NCI-H1048 (cell line): ENCODE data around the gene SUPV3L1.
"Not testable (repeated sequence)": the region's sequence is repeated elsewhere in the genome, so short reads cannot be mapped to it uniquely, and the experiment has no call there.

Experiments
- DNase-seq: peaks from one replicate; lab custom pipeline; 2025; lab: John Stamatoyannopoulos, UW

SUPV3L1 gene

DNA sequence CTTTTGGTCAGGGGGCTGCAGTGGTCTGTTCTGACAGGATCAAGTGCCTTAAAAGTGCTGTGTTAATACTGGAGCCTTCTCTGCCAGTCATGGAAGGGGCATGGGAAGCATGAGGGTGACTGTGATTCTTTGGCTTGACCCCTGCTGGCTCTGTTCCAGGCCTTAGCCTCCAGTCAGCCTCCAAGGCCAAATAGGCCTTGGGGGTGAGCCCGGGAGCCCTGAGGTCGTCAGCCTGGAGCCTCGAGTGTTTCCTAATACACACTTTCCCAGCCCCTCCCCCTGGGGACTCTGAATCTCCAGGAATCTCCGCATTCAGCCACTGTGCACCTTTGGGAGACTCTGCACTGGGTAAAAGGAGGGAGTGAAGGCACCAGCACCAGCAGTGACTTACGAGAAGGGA lies 50.1 kb downstream of the SUPV3L1 start:
- no peak for DNase-seq

- no peak for DNase-seq
Observed at GRCh38 chr10:69232252-69232651, 52.2 kb downstream of the SUPV3L1 start.

GRCh38 chr10:69232736-69233480 lies 52.9 kb downstream of the SUPV3L1 start:
- no peak for DNase-seq

GRCh38 chr10:69234447-69234846 lies 54.4 kb downstream of the SUPV3L1 start:
- no peak for DNase-seq

DNA sequence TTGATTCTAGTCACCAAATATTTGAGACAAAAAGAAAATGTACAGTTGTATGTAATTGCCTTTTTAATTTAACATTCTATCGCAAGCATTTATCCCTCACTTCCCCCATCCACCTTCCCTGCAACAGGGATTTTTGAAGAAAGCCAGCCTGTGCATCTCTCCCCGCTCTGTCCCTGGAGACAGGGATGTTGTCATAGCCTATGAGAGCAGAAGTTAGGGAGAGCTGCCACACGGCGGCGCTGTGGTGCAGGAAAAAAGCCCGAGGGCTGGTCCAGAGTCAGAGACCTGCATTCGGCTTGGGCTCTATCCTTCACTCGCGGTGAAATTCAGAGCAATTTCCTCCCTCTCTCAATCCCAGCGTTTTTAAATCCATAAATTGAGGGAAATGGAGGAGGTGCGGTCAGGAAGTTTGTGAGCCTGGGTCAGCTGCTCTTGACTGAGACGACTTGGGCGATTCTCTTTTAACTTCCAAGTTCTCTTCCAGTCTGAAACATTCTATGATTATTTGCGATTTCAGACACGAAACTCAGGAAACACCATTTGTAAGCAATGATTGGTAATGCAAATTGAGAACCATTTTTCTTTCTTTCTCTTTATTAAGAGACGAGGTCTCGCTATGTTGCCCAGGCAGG lies 57.6 kb downstream of the SUPV3L1 start:
- DNase-seq = peak; percentile 66

GRCh38 chr10:69239136-69239535 lies 59.1 kb downstream of the SUPV3L1 start:
- DNase-seq = no peak

DNA sequence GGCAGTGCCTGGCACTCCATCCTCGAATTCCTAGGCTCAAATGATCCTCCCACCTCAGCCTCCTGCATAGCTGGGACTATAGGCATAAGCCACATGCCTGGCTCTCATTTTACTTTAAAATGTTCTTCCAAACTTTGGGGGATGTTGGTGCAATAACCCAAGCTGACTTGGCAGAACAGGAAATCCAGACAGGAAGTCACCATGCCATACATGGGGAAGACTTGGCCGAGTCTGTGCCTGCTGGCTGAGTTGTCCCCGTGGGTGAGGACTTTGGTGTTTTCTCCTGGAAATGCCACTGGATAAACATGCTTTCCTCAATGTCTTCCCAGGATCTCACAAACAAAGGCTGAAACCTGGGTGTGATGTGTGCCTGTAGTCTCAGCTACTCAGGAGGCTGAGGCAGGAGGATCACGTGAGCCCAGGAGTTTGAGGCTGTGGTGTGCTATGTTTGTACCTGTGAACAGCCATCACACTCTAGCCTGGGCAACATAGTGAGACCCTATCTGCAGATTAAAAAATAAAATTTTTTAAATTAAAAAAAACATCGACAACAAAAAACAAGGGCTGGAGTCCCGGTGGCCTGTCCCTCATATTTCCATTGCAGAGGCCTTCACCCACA lies 59.9 kb downstream of the SUPV3L1 start:
- DNase-seq = no peak

DNA sequence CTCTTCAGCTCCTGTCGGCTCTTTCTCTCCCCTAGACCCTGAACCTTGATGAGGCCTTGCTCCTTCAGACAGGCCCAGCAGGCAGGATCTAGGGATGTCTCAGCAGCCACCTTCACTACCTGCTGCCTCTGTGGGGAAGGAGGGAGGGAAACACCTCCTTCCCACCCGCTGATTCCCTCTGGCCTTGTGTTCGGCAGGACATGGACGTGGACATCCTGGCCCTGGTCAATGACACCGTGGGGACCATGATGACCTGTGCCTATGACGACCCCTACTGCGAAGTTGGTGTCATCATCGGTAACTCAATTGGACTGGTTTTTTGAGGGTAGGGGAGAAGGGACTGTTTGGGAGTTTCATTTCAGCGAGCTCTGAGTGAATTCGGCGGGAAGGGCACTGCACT lies 60.4 kb downstream of the SUPV3L1 start:
- no peak for DNase-seq

- no peak for DNase-seq
Observed at GRCh38 chr10:69241575-69241974, 61.5 kb downstream of the SUPV3L1 start.

DNA sequence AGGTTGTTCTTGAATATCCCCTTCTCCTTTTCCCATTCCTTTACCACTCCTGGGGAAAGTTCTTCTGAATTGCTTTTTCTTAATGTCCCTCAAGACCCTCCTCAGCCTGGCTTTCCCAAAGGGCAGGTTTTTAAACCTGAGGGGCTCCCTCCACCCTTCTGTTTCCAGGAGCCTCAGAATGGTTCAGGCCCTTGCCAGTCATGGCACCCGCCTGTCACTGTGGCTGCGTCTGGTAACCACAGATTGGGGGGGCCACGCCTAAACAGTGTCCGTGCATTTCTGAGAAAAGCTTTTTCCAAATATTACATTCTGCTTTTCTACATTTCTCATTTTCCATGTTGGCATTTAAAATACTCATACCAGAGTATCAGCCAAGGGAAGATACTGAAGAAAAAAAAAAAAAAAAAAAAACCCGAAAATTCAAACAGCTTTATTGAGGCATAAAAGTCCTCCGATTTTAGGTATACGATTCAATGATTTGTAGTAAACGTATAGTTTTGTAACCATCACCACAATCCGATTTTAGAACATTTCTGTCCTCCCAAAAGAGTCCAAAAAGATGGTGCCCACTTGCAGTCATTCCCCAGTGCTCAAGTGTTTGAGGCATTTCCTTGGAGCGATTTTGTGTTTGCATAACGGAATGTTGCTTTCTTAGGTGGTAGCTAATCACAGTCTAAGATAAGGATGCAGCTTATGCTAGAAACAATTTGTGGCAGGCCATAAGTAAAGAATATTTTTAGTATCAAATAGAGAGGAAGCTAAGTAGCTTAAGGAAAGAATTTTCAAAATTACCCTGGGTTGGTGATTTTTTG lies 62.2 kb downstream of the SUPV3L1 start:
- no peak for DNase-seq

DNA sequence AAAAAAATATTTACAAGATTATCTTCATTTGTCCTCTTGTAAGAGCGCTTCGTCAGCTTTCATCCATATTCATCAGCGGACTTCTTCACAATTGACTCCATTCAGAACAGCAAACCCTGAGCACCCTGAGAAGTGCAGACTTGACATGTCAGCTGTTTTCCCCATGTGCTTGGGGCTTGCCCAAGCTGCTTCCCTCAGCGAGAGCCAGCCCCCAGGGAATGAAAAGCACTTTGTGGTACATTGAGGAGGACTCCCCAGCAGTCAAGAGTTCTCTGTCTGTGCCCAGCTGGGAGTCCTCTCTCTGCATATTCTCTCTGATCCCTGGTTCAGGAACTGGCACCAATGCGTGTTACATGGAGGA lies 62.8 kb downstream of the SUPV3L1 start:
- no peak for DNase-seq

GRCh38 chr10:69243817-69244216 lies 63.8 kb downstream of the SUPV3L1 start:
- no peak for DNase-seq

DNA sequence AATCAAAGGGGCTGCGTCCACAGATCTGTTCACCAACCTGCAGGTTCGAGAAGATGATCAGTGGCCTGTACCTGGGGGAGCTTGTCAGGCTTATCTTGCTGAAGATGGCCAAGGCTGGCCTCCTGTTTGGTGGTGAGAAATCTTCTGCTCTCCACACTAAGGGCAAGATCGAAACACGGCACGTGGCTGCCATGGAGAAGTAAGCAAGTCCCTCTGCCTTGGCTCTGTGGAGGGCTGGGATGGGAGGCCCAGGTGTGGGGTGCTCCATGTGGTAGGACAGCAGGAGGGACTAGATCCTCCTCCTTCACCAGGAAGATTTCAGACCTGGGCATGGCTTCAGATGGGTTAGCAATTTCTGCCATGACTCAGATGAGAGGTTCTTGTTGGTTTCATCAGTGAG lies 66.0 kb downstream of the SUPV3L1 start:
- no peak for DNase-seq

DNA sequence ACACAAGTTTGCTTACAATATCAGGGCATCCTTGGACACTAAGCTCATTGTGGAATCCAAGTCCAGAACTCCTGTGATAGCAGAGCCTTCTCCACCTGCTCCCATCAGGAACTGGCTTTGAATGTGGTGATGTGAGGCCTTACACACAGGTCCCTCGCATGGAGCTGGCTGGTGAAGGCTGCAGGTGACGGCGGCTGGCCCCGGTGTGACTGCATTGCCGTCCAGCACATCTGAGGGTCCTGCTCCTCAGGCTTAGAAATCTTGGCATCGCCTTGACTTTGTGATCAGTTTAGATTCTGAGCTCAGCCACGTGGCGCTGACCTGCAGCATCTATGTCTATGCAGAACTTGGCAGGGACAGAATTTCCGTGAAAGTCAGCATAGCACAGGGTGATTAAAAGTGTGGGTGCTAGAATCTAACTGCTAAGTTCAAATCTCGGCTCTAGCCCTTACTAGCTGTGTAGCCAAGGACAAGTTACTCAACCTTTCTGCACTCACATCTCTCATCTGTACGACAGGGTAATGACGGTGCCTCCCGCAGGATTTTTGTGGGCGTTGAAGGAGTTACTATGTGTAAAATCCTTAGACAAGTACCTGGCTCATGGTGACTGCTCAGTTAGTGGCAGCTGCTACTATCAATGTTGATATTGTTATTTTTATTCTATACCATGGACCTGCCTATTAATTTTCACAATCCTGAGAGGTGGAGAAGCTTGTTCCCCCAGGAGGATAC lies 66.7 kb downstream of the SUPV3L1 start:
- DNase-seq = no peak

DNA sequence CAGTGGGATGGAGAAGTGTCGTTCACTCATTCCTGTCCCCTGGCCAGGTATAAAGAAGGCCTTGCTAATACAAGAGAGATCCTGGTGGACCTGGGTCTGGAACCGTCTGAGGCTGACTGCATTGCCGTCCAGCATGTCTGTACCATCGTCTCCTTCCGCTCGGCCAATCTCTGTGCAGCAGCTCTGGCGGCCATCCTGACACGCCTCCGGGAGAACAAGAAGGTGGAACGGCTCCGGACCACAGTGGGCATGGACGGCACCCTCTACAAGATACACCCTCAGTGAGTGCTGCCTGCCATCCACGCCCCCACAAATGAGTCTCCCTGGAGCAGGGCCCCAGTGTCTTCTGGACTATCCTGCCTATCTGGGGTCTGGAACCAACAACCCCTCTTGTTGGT lies 67.3 kb downstream of the SUPV3L1 start:
- DNase-seq = no peak

DNA sequence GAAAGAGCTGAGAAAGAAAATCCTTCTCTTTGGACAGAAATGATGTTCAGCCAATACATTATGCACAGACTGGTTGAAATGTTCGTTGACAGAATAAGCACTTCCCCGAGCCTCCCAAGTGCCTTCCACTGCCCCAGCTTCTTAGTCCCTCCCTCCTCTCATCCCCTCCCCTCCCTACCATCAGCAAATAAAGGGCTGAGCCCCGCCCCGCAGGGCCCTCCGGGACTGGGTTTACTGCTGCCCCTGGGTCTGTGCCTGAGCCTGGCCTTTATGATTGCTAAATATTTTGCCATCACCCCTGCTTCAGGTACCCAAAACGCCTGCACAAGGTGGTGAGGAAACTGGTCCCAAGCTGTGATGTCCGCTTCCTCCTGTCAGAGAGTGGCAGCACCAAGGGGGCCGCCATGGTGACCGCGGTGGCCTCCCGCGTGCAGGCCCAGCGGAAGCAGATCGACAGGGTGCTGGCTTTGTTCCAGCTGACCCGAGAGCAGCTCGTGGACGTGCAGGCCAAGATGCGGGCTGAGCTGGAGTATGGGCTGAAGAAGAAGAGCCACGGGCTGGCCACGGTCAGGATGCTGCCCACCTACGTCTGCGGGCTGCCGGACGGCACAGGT lies 68.2 kb downstream of the SUPV3L1 start:
- no peak for DNase-seq

GRCh38 chr10:69250041-69250440 lies 70.0 kb downstream of the SUPV3L1 start:
- DNase-seq = no peak

DNA sequence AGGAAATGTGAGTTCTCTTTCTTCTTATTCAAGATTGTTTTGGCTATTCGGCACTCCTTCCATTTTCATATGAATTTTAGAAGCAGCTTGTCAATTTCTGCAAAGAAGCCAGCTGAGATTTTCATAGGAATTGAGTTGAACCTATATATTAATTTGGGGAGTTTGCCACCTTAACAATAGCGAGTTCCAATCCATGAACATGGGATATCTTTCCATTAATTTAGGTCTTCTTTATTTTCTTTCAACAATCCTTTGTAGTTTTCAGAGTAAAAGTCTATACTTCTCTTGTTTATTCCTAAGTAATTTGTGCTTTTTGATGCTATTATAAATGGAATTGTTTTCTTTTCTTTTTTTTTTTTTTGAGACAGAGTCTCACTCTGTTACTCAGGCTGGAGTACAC lies 71.4 kb downstream of the SUPV3L1 start:
- DNase-seq = not testable (repeated sequence)

DNA sequence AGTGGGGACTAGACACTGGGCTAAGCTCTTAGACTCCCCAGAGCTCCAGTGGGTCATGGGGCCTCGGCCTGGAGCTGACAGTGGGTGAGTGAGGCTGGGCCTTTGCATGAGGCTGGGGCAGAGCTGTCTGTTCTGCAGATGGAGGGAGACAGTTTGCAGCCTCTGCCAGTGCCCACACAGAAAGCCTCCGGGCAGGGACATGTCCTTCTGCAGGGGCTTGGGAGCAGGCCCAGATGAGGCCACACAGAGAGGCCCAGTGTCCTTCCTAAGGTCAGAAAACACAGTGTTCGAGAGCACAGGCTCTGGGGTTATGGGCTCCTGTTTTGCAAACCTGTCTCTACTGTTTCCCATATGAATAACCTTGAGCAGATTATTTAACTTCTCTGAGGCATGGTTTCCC lies 73.1 kb downstream of the SUPV3L1 start:
- DNase-seq = no peak

GRCh38 chr10:69254877-69255276 lies 74.8 kb downstream of the SUPV3L1 start:
- no peak for DNase-seq
